K562 (cell line): ENCODE measurements around the gene NABP1. TPM values are rescaled to one million over a fixed set of nuclear protein-coding genes. Genes with fewer than 3 reads are reported as not detected.

Source experiments
- ARID2 ChIP-seq: fragments of 450-650 bp; IDR thresholded peaks from 2 replicates; pipeline ENCODE4 v1.6.1; 2017; ENCODE audit warnings: antibody characterized with exemption, mild to moderate bottlenecking
- CREB3L1 ChIP-seq: fragments of 450-650 bp; IDR thresholded peaks from 2 replicates; pipeline ENCODE4 v1.6.1; 2014; ENCODE audit warnings: low read depth, mild to moderate bottlenecking, moderate library complexity, borderline replicate concordance
- HNRNPH1 ChIP-seq: fragments of 200-400 bp; formaldehyde crosslinking; optimal IDR thresholded peaks from 2 replicates; pipeline ENCODE3; 2017; ENCODE audit warnings: low read depth, mild to moderate bottlenecking, low read length, moderate library complexity
- L3MBTL2 ChIP-seq: fragments of 450-650 bp; IDR thresholded peaks from 2 replicates; pipeline ENCODE4 v1.6.1; 2016; ENCODE audit warnings: mild to moderate bottlenecking, moderate library complexity
- PHTF2 ChIP-seq: fragments of 250-450 bp; sonication (Bioruptor Pico); IDR thresholded peaks from 2 replicates; pipeline ENCODE4 v1.5.0; 2021; ENCODE audit warnings: mild to moderate bottlenecking
- POLR2AphosphoS2 ChIP-seq: IDR thresholded peaks from 2 replicates; pipeline ENCODE4 v1.6.1; 2012; ENCODE audit warnings: low read length, improper control_type of control experiment
- RBM25 ChIP-seq: fragments of 200-400 bp; formaldehyde crosslinking; IDR thresholded peaks from 2 replicates; pipeline ENCODE4 v1.6.1; 2018; ENCODE audit warnings: low read length, low read depth, moderate library complexity; ENCODE audit not compliant: severe bottlenecking
- SRF ChIP-seq, 2 experiments: fragments of 250-450, 450-650 bp in 1 of 2; sonication (Bioruptor Pico) in 1 of 2; sonication (generic) in 1 of 2; formaldehyde crosslinking; IDR thresholded peaks; 2 replicates each; pipeline versions ENCODE4 v1.5.0 to v1.5.1; 2020 to 2022; ENCODE audit warnings: mild to moderate bottlenecking in 1 of 2, missing genetic modification reagents in 1 of 2
- SRSF1 ChIP-seq: fragments of 200-400 bp; formaldehyde crosslinking; IDR thresholded peaks from 2 replicates; pipeline ENCODE4 v1.6.1; 2017; ENCODE audit warnings: mild to moderate bottlenecking, low read depth, low read length, moderate library complexity
- TCF7 ChIP-seq: sonication (generic); IDR thresholded peaks from 2 replicates; pipeline ENCODE4 v1.6.1; 2016; ENCODE audit warnings: antibody characterized with exemption, borderline replicate concordance
- ZNF197 ChIP-seq: fragments of 200-800 bp; sonication (Bioruptor generic); IDR thresholded peaks from 2 replicates; pipeline ENCODE4 v1.6.1; 2016; ENCODE audit warnings: low read depth, missing genetic modification characterization, missing compliant biosample characterization
- ZNF764 ChIP-seq: fragments of 250-450 bp; sonication (Bioruptor Pico); IDR thresholded peaks from 2 replicates; pipeline ENCODE4 v1.4.0; 2020; ENCODE audit warnings: low read depth, mild to moderate bottlenecking, moderate library complexity
- polyA plus RNA-seq, 8 experiments: library from polyadenylated mRNA; depleted of rRNA in 4 of 8; stranded (reverse) in 5 of 8; unstranded in 3 of 8; fragments of >200 nt; fragmentation: Nextera tagmentation in 2 of 8; fragmentation: Illumina TruSeq in 1 of 8; extraction: Ambion mirVana in 2 of 8; extraction: Trizol in 1 of 8; gene quantifications; 2 replicates each; pipeline versions ENCODE4 v1.2.1 to v1.2.3, GENCODE V29; 2011 to 2014; ENCODE audit warnings: inconsistent platforms in 1 of 8, missing spikeins in 1 of 8
- total RNA-seq, 7 experiments: library from RNA; depleted of rRNA in 6 of 7; stranded (reverse); fragments of >200 nt in 6 of 7; fragmentation: Illumina TruSeq in 2 of 7; extraction: Trizol in 2 of 7; gene quantifications; 2 replicates each; pipeline versions ENCODE4 v1.2.1 to v1.2.3, GENCODE V29; 2011 to 2021; ENCODE audit warnings: low replicate concordance in 1 of 7
- TF ChIP-seq, protein P1 (sequence below): fragments of 150-350 bp; conservative IDR thresholded peaks from 2 replicates; pipeline ENCODE4 v1.6.1; 2014; ENCODE audit warnings: low read length
- TF ChIP-seq, protein P2 (sequence below): IDR thresholded peaks from 2 replicates; pipeline ENCODE4 v1.6.1; 2011; ENCODE audit warnings: borderline replicate concordance, low read depth, mild to moderate bottlenecking, moderate library complexity, low read length; ENCODE audit not compliant: insufficient read depth, poor library complexity, severe bottlenecking
- TF ChIP-seq, protein P3 (sequence below): sonication (generic); formaldehyde crosslinking; IDR thresholded peaks from 2 replicates; pipeline ENCODE4 v1.8.1; 2023; ENCODE audit warnings: mild to moderate bottlenecking, missing genetic modification reagents
- TF ChIP-seq, protein P4 (sequence below): fragments of 250-450 bp; sonication (Bioruptor Pico); IDR thresholded peaks from 2 replicates; pipeline ENCODE4 v1.5.0; 2020; ENCODE audit warnings: mild to moderate bottlenecking, borderline replicate concordance

The NABP1 gene
- total and polyA plus RNA-seq, 9 of the 15 experiments (the other 6 are each of a cell fraction or from before 2014, with no cell fraction given) = 12.8 to 44.0 (median 20.2) TPM

DNA sequence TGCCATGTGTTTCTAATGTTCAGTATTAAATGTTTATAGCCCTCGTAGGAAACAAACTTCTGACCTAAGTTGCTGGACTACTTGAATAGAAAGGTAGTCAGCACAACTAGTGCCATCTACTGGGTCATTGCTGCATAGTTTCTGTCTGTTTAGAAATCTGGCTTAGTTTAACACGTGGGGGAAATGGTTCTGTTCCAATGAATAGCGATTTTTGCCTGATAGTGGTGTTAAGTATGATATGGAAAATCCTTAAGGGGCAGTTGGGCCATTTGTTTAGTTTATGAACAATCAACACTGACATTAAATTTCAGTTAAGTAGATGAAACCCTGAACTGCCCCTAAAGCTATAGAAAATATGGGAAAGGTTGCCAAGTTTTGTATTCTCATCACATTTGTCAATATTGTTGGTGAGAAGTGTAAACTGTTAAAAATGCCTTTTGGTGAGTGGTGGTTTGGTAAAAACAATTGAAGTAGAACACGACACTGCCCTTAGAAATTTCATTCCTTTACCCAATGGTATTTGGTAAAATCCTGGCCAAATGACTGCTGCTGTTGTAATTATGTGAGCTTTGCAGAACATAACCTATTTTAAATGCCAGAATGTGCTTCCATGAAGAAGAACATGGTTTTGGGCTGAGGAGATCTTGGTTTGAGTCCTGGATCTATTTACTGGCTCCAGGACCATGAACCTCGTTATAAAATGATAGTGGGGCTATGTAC is 13.2 kb downstream of the NABP1 start (continued):
- TF ChIP-seq, protein P1, sequence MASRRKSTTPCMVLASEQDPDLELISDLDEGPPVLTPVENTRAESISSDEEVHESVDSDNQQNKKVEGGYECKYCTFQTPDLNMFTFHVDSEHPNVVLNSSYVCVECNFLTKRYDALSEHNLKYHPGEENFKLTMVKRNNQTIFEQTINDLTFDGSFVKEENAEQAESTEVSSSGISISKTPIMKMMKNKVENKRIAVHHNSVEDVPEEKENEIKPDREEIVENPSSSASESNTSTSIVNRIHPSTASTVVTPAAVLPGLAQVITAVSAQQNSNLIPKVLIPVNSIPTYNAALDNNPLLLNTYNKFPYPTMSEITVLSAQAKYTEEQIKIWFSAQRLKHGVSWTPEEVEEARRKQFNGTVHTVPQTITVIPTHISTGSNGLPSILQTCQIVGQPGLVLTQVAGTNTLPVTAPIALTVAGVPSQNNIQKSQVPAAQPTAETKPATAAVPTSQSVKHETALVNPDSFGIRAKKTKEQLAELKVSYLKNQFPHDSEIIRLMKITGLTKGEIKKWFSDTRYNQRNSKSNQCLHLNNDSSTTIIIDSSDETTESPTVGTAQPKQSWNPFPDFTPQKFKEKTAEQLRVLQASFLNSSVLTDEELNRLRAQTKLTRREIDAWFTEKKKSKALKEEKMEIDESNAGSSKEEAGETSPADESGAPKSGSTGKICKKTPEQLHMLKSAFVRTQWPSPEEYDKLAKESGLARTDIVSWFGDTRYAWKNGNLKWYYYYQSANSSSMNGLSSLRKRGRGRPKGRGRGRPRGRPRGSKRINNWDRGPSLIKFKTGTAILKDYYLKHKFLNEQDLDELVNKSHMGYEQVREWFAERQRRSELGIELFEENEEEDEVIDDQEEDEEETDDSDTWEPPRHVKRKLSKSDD = no peak
- TF ChIP-seq, protein P2, sequence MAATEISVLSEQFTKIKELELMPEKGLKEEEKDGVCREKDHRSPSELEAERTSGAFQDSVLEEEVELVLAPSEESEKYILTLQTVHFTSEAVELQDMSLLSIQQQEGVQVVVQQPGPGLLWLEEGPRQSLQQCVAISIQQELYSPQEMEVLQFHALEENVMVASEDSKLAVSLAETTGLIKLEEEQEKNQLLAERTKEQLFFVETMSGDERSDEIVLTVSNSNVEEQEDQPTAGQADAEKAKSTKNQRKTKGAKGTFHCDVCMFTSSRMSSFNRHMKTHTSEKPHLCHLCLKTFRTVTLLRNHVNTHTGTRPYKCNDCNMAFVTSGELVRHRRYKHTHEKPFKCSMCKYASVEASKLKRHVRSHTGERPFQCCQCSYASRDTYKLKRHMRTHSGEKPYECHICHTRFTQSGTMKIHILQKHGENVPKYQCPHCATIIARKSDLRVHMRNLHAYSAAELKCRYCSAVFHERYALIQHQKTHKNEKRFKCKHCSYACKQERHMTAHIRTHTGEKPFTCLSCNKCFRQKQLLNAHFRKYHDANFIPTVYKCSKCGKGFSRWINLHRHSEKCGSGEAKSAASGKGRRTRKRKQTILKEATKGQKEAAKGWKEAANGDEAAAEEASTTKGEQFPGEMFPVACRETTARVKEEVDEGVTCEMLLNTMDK = peak; percentile 23
- TF ChIP-seq L3MBTL2 (peak; percentile 38; the same call in 1 of the 2 replicates), ZNF197 (CRISPR knock-in tag) (no peak), HNRNPH1 (no peak), POLR2AphosphoS2 (peak; percentile 79; the same call in 1 of the 2 replicates), SRSF1 (no peak), PHTF2 (CRISPR knock-in tag) (no peak), ZNF764 (no peak), CREB3L1 (0 out of 2 replicates have a peak, but pooled peaks have one; percentile 13), SRF (CRISPR knock-in tag; IDR thresholded peaks at IDR 0.05) (no peak), RBM25 (no peak), ARID2 (peak; percentile 70; the same call in 1 of the 2 replicates), TCF7 (no peak)
- TF ChIP-seq, protein P3, sequence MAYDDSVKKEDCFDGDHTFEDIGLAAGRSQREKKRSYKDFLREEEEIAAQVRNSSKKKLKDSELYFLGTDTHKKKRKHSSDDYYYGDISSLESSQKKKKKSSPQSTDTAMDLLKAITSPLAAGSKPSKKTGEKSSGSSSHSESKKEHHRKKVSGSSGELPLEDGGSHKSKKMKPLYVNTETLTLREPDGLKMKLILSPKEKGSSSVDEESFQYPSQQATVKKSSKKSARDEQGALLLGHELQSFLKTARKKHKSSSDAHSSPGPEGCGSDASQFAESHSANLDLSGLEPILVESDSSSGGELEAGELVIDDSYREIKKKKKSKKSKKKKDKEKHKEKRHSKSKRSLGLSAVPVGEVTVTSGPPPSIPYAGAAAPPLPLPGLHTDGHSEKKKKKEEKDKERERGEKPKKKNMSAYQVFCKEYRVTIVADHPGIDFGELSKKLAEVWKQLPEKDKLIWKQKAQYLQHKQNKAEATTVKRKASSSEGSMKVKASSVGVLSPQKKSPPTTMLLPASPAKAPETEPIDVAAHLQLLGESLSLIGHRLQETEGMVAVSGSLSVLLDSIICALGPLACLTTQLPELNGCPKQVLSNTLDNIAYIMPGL (CRISPR knock-in tag) = no peak
- TF ChIP-seq, protein P4, sequence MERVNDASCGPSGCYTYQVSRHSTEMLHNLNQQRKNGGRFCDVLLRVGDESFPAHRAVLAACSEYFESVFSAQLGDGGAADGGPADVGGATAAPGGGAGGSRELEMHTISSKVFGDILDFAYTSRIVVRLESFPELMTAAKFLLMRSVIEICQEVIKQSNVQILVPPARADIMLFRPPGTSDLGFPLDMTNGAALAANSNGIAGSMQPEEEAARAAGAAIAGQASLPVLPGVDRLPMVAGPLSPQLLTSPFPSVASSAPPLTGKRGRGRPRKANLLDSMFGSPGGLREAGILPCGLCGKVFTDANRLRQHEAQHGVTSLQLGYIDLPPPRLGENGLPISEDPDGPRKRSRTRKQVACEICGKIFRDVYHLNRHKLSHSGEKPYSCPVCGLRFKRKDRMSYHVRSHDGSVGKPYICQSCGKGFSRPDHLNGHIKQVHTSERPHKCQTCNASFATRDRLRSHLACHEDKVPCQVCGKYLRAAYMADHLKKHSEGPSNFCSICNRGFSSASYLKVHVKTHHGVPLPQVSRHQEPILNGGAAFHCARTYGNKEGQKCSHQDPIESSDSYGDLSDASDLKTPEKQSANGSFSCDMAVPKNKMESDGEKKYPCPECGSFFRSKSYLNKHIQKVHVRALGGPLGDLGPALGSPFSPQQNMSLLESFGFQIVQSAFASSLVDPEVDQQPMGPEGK (CRISPR knock-in tag) = no peak
